GM18511 (cell line): ENCODE results near the gene NAA60.
A peak's percentile ranks its signal among the peaks of the same experiment; 100 is the strongest.

Experiments used
- ATAC-seq: cut with Tn5 transposase; IDR thresholded peaks from one replicate; pipeline ENCODE4 v1.9.1; 2021; ENCODE audit warnings: mild to moderate bottlenecking, moderate library complexity; ENCODE audit not compliant: unreplicated experiment

Gene NAA60

DNA sequence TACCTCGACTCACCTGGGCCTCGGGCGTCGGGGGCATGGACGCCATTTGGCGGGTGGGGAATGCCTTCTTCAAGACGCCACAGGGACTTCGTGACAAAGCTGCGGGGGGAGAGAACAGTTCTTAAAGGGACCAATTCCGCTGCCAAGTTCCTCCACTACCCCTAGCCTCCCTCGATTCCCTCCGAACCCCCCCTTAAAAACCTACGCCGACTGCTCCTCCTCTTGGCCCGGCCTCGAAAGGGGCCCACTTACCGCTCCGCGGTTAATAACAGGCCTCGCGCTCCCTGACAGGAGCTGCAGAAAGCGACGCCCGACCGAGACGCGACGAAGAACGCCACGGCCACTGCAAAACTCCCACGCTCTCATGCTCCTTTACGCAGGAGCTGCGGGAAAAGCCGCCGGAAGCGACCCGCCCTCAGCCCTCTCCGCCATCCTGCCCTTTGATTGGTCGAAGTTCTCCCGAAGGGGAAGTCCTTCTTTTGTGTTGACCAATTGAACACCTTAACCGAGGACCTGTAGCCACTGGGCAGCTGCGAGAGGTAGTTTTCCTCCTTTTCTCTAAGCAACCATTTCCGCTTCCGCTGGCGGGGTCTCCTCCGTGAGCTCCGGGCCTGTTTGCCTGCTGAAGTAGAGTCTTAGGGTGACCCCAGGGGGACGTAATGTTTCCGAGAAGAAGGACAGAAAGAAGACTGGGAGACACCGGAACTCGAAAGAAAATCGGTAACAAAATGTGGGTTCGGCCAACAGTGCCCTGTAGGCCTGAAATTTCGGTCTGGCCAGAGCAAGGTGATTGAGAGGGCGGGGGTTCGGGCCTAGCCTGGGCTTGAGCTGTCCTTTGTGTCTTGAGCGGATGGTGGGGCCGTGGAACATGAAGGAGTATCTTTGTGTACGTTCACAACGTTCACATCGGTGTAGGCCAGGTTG lies at the start of gene NAA60, which contains the start of gene ZNF597:
Gene NAA60 (plus strand): TSS at position 573 of the 924 bp plus-strand sequence. CDS start 32,548 bp downstream, outside the sequence.
Gene ZNF597 (minus strand): TSS at position 397 of the 924 bp plus-strand sequence. CDS start 351 bp downstream, at position 46.
- ATAC-seq, result peak; percentile 95

- ATAC-seq, result no peak
Measured at GRCh38 chr16:3400446-3400778, 43.1 kb upstream of the NAA60 start.

DNA sequence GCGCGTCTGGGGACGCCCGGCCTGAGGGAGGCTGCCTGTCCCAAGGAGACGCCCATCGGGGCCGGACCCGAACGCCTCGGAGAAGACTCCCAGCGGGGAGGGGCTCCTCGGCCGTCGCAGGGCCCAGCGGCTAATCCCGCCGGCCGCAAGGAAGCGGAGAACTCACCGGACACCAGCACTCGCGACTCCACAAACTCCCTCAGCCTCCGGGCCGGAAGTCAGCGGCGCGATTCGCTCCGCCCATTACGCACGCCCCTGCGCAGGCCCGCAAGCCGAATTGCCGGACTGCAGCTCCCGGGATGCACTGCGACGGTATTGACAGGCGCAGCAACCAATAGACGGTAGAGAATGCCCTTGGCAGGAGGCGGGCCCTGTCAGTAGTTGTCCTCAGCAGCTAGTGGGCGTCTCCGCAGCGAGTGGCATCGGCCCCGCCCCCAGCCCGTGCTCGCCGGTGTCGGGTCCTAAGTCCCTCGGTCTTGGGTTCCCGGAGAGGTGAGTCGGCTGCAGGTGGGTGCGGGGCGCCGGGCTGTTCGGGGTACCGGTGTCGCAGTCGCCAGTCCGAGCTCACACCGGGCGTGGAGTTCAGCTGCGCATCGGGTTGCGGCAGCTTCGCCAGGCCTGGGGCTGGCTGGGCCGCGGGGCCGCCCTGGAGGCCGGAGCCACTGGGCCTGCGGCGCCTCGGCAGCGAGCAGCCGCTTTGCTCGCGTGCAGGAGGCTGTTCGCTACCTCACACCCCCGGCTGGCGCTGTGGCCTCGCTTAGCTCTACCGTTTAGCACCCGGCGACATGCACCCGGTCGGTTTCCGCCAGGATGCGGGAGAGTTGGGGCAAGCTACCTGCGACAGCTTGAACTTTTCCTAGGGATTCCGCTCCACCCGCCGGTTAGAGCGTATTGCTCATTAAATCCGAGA lies 42.4 kb upstream of the NAA60 start, which contains the start of the genes ZNF174 and ZSCAN32:
Gene ZNF174 (plus strand): TSS at position 437 of the 910 bp plus-strand sequence. CDS start 790 bp downstream, outside the sequence.
Gene ZSCAN32 (minus strand): TSS at position 226 of the 910 bp plus-strand sequence. CDS start 3,447 bp downstream, outside the sequence.
- peak; percentile 98 for ATAC-seq

- no peak for ATAC-seq
Measured at GRCh38 chr16:3401719-3402397, 41.6 kb upstream of the NAA60 start.

GRCh38 chr16:3408561-3409197 lies 34.8 kb upstream of the NAA60 start:
- no peak for ATAC-seq

DNA sequence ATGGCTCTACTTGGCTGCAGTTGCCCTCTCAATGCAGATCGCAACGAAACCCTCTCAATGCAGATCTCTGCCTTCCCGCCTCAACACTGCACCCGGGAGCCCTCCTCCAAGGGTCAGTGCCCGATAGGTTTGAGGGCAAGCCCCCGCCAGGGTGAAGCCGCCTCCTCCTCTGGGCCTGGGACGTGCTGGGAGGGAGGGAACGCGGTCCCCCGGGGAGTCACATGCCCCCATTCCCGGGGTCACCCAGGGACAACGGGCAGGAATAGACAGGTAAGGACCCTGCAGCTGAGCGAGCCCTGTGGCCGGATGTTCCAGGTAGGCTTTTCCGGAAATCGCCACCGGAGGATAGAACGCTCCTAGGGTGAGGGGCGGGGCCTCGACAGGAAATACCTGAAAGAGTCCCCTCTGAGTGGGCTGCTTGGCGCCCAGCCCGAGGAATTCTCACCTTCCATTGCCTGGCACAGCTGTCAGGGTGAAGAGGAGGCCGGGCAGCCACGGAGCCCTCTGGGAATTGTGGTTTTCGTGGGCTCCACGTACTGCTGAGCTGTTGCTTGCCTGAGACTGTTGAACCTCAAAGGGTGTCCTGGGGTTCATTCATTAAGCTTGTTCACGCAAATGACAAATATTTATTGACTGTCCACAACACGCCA lies 29.6 kb upstream of the NAA60 start:
- no peak for ATAC-seq

DNA sequence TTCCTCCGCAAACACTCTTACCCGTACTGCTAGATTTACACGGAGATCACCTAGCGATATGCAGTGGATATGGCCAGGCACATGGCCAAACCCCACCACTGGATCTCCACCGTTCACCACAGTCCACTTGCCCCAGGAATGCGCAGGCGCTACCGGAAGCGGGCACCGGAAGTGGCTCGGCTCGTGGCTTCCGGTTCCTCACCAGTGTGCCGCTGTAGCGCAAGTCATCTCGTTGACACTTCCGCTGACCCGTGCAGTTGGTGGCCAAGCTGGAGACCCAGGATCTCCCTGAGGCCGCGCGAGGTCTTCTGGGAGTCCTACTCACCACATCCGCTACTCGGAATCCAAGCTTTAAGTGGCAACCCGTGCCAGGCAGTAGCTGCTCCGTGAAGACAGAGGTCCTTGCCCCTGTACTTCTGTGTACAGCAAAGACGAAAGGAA lies 11.7 kb upstream of the NAA60 start:
- no peak for ATAC-seq

GRCh38 chr16:3434373-3434772 lies 9.1 kb upstream of the NAA60 start:
- ATAC-seq, result no peak

DNA sequence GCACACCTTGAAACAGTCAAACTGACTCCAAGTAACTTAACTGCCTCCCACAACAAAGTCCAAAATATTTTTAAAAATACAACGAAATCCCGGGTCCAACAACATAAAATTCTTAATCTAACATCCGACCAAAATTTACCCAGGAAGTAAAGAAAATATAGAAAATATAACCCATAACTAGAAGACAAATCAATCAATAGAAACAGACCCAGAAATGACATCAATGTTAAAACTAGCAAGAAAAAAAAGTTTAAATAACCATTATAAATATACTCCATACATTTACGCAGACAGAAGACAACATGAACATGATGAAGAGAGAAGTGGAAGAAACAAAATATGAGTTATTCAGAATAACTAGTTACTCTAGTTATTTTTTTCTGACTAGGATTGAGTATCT lies 3.8 kb upstream of the NAA60 start:
- no peak for ATAC-seq

DNA sequence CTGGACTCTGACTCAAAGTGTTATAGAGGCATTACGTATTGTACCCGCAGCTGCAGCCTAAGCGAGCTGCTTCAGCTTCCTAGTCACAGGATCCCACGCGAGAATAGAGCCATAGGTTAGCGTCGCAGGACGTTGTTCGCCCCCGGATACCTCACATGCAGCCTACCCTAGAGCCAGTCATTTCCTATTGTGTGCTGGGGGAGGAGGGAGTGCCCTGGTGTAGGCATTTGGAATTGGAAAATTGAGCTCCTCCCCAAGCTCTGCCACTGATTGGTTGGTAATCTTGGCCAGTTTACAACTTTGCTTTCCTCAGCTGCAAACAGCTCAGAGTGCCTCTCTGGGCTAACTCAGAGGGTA lies 530 bp downstream of the NAA60 start:
- peak; percentile 24 for ATAC-seq

DNA sequence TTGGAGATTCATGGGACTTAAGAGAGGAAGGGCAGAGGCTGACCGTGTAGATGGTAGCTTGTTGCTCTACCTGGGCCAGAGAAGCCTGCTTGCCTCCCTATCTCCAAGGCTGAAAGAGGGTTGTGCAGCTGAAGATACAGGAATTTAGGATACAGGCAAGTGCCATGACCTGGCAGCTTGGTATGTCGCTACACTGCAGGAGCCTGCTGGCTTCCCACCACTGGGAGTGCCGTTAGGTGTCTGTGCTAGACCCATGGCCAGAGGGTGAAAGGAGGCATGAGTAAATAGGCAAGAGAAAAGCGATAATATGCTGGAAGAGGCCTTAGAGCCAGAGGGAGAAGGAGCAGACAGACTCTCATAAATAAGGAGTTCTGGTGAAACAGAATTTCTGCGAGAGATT lies 10.6 kb downstream of the NAA60 start:
- no peak for ATAC-seq

- no peak for ATAC-seq
Measured at GRCh38 chr16:3454631-3455147, 11.2 kb downstream of the NAA60 start.

GRCh38 chr16:3457434-3458252 lies 14.2 kb downstream of the NAA60 start:
- ATAC-seq, result peak; percentile 78

GRCh38 chr16:3458278-3458851 lies 14.9 kb downstream of the NAA60 start:
- ATAC-seq, result peak; percentile 6

DNA sequence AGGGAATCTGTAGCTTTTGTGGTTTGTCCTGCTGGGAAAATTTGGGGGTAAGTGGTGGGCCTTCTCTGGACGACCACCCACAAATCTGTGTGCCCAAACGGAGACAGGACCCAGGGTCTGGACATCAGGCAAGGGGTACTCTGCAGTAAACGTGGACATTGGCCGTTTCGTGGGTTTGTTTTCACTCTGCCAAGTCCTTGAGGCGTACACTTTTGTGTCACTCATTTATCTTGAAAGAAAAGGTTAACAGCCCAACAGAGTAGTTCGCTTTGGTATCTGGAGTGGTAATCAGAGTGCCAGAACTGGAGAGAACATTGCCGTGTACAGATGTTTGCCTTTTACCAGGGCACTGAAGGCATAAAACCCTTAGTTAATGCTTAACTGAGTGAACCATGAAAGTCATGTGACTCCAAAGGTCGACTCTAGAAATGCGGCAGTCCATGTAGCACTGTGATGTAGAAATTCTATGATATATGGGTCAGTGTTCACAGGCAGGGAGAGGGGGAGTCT lies 15.4 kb downstream of the NAA60 start:
- peak; percentile 41 for ATAC-seq

- no peak for ATAC-seq
Measured at GRCh38 chr16:3459401-3460090, 16.1 kb downstream of the NAA60 start.

- no peak for ATAC-seq
Measured at GRCh38 chr16:3460121-3460520, 16.6 kb downstream of the NAA60 start.
